C4-2B (cell line): ENCODE measurements around the gene EPB41L2.
"Not testable (repeated sequence)": the region's sequence is repeated elsewhere in the genome, so short reads cannot be mapped to it uniquely, and the experiment has no call there.

Experiments
- H3K27ac ChIP-seq: fragments of 450-650 bp; 2 replicates; pipeline ENCODE4 v1.5.1; 2017
- ZFX ChIP-seq: fragments of 450-650 bp; IDR thresholded peaks from 2 replicates; pipeline ENCODE4 v1.6.1; 2017
- TF ChIP-seq, protein P1 (sequence below): fragments of 450-650 bp; conservative IDR thresholded peaks from 2 replicates; pipeline ENCODE4 v1.5.1; 2017; ENCODE audit warnings: mild to moderate bottlenecking

Gene EPB41L2

DNA sequence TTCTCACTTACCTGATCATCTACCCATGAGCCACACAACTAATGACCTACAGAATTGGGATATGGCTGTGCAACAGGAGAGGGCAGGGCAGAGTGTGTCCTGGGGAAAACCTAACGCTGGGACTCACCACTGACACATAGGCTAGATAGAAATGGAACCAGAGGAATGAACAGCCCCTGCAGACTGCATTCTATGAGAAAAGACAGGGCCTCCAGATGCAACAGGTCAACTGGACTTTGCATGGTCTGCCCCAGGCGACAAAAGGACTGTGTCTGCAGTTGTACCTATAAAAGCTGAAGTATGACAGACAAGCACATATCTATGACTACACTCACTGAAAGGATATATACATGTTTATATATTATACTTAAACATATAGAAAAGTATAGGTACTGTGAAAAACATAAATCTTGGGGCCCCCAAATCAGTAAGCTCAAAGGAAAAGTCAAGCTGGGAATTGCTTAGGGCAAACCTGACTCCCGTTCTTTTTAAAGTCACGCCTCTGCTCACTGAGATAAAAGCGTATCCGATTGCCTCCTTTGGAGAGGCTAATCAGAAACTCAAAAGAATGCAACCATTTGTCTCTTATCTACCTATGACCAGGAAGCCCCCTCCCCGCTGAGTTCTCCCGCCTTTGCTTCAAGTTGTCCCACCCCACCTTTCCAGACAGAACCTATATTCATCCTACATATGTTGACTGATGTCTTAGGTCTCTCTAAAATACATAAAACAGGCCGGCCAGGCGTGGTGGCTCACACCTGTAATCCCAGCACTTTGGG is 68.5 kb downstream of the EPB41L2 start:
- H3K27ac ChIP-seq = peak overlapping the region; percentile 75
- TF ChIP-seq ZFX = no peak
- TF ChIP-seq, protein P1, sequence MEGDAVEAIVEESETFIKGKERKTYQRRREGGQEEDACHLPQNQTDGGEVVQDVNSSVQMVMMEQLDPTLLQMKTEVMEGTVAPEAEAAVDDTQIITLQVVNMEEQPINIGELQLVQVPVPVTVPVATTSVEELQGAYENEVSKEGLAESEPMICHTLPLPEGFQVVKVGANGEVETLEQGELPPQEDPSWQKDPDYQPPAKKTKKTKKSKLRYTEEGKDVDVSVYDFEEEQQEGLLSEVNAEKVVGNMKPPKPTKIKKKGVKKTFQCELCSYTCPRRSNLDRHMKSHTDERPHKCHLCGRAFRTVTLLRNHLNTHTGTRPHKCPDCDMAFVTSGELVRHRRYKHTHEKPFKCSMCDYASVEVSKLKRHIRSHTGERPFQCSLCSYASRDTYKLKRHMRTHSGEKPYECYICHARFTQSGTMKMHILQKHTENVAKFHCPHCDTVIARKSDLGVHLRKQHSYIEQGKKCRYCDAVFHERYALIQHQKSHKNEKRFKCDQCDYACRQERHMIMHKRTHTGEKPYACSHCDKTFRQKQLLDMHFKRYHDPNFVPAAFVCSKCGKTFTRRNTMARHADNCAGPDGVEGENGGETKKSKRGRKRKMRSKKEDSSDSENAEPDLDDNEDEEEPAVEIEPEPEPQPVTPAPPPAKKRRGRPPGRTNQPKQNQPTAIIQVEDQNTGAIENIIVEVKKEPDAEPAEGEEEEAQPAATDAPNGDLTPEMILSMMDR = no peak

DNA sequence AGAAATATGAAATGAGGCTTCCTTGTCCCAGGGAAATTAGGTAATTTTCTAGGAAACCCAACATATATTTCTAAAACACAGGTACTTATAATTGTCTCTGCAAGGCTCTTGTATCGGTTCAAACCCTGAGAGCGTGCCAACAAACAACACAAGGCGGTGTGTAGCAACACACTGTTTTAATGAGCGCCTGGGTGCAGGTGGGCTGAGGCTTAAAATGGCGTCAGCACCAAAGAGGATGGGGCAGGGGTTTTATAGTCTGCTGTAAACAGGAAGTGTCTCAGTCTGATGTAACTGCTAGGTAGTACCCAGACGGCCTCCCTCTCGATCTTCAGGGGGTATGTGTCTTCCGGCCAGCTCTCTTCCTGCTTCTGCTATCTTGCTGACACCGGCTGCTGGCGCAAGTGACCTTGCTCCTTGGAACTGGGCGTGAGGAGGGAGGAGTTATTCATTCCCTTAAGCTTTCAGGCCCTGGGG is 69.7 kb downstream of the EPB41L2 start:
- no peak overlapping the region for H3K27ac ChIP-seq

DNA sequence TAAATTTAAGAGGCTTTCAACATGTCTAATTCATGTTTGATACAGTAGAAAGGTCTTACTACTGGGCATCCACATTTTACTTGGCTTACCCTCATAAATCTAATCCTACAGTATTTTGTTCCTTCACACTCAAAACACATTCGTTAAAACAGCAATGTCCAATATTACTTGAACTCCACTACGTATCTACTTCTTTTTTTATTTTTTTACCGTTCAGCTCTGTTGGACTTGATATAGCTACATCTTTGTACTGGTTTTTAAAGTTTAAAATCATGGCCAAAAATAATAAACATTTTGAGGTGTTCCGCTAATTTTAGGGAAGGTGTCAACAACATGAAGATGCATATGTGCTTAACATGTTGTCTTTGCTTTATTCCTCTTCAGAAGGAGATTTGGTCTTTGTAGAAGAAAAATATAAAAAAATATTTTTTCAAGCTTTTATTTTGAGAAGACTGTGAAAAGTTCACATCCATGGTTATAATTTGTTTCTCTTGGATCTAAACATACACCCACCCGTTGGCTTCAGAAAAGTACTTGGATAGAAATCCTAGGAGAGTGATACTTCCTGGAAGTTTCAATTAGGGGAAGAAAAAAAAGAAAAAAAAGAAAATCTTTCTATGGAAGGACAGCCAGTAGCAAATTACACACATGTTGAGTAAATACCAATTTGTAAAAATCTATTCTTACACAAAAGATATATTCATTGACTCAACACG is 71.5 kb downstream of the EPB41L2 start:
- TF ChIP-seq, protein P1 = no peak
- TF ChIP-seq ZFX = no peak
- no peak overlapping the region for H3K27ac ChIP-seq

More for the DNA sequence above, 69.7 kb downstream of the EPB41L2 start:
- TF ChIP-seq, protein P1 = no peak
- TF ChIP-seq ZFX = no peak

DNA sequence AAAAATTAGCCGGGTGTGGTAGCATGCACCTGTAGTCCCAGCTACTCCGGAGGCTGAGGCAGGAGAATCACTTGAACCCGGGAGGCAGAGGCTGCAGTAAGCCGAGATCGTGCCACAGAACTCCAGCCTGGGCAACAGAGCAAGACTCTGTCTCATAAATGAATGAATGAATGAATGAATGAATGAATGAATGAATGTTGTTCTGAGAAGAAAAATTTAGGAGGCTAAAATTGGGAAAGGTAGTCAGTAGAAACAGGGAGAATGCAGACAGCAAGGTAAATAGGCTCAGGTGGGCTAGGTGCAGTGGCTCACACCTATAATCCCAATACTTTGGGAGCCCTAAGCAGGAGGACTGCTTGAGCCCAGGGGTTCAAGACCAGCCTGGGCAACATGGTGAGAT is 75.5 kb downstream of the EPB41L2 start:
- not testable (repeated sequence) for H3K27ac ChIP-seq

DNA sequence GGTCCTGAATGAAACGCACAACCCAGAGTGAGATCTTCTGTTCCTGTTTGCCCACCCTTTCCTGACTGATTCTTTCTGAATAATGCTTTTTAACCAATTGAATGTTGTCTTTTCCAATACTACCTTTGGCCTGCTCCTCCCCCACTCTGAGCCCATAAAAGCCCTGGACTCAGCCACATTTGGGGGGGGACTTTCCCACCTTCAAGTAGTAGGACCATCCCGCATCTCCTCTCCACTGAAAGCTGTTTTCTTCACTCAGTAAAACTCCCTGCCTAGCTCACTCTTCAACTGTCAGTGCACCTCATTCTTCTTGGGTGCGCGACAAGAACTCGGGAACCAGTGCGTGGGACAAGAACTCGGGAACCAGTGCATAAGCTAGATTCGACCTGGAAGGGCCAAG is 77.9 kb downstream of the EPB41L2 start:
- H3K27ac ChIP-seq = no peak overlapping the region
- TF ChIP-seq, protein P1 = no peak
- no peak for TF ChIP-seq ZFX

DNA sequence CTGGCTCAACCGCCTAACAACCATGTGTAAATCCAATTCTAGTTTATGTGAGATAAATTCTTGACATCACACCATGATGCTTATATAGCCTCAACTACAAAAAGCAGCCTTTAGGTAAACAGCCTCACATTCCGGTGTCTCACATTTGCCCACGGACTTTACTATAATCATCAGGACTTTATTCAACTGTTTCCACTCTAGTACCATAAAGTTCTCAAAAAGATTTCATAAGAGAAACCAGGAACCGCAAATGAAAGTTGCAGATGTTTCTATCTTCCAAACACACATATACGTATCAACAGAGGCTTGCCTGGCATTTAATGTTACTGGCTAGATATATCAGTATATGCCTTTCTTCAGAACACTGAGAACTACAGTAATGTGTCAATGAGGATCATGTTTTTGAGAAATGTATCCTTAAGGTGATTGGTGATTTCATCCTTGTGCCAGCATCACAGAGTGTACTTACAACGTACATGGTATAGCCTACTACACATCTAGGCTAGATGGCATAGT is 80.0 kb downstream of the EPB41L2 start:
- TF ChIP-seq, protein P1 = no peak
- TF ChIP-seq ZFX = no peak
- H3K27ac ChIP-seq = no peak overlapping the region

DNA sequence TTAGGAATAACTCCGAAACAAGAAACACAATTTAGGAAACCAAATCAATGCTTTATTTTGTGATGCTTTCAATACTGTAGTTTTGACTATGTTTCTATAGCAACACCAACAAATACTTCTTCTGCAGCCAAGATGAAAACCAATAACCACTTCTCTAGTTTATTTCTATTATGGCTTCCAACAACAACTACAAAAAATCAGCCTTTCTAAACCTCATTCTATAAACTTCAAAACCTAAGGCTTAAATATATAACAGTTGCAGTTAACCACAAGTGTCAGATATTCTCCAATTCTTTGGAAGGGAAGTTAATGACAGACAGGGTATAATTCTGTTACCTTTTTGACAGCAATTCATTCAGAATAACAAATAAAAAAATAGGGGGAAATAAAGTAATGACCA is 80.9 kb downstream of the EPB41L2 start:
- TF ChIP-seq ZFX = no peak
- TF ChIP-seq, protein P1 = no peak

More for the DNA sequence above, 80.9 kb downstream of the EPB41L2 start:
- H3K27ac ChIP-seq = no peak overlapping the region
